Endothelial cell of umbilical vein (primary cell): ENCODE results near the gene CRABP1. TPM values are rescaled to one million over a fixed set of nuclear protein-coding genes. Genes with fewer than 3 reads are reported as not detected.

Experiments used
- BruUV-seq: library from RNA; stranded (reverse); fragments of 400-500 nt; replicated peaks from 2 replicates; lab custom pipeline; 2021; lab: Mats Ljungman, UMichigan
- CTCF ChIA-PET: fragments of 300-600, 350-600 bp; sonication (Branson Sonifier 250); formaldehyde crosslinking; loops from one replicate; lab custom pipeline; 2021; ENCODE audit warnings: antibody characterized with exemption, inconsistent platforms; lab: Charles Lee
- POLR2A ChIA-PET: fragments of 300-600, 350-600 bp; sonication (Branson Sonifier 250); formaldehyde crosslinking; loops from one replicate; lab custom pipeline; 2021; ENCODE audit warnings: antibody characterized with exemption, inconsistent platforms; lab: Charles Lee
- DNase-seq: peaks from one replicate; pipeline ENCODE4 v3.0.0-alpha.2; 2011; ENCODE audit warnings: low read depth, low spot score
- FAIRE-seq: peaks from 2 replicates; lab custom pipeline; 2011; peaks lifted over from hg19 to GRCh38; lab: Jason Lieb, UNC
- H2AFZ ChIP-seq: 2 replicates; pipeline ENCODE4 v1.6.0; 2012; ENCODE audit warnings: low read depth, low read length, control low read depth, inconsistent platforms
- H3K27ac ChIP-seq: 2 replicates; pipeline ENCODE4 v1.5.1; 2011; ENCODE audit warnings: low read depth, mild to moderate bottlenecking, control low read depth, low read length, moderate library complexity; ENCODE audit not compliant: insufficient read depth
- H3K27me3 ChIP-seq, 2 experiments: 2 replicates each; pipeline versions ENCODE4 v1.6.0 to v1.6.1; 2011; ENCODE audit warnings: low read length in 2 of 2, mixed read lengths in 1 of 2; ENCODE audit not compliant: control insufficient read depth in 2 of 2, insufficient read depth in 2 of 2
- H3K36me3 ChIP-seq, 2 experiments: 2 replicates in 1 of 2; 3 replicates in 1 of 2; pipeline ENCODE4 v1.5.1; 2011; ENCODE audit warnings: low read length in 2 of 2, mild to moderate bottlenecking in 1 of 2, moderate library complexity in 1 of 2; ENCODE audit not compliant: control insufficient read depth in 2 of 2, insufficient read depth in 2 of 2; ENCODE audit errors: extremely low read depth in 1 of 2
- H3K4me1 ChIP-seq: 3 replicates; pipeline ENCODE4 v1.5.1; 2011; ENCODE audit warnings: mild to moderate bottlenecking, low read length; ENCODE audit not compliant: control insufficient read depth, insufficient read depth; ENCODE audit errors: extremely low read depth
- H3K4me2 ChIP-seq: 2 replicates; pipeline ENCODE4 v1.6.1; 2011; ENCODE audit warnings: low read length, control low read depth, mixed read lengths; ENCODE audit not compliant: insufficient read depth
- H3K4me3 ChIP-seq, 3 experiments: fragments of 200-600 bp in 1 of 3; sonication (generic), shearing (Covaris generic) in 1 of 3; replicated peaks in 1 of 3; 2 replicates each; pipeline ENCODE4 v1.5.1; 2011 to 2016; ENCODE audit warnings: control low read depth in 3 of 3, low read length in 3 of 3, mild to moderate bottlenecking in 2 of 3, inconsistent platforms in 1 of 3, low read depth in 1 of 3, moderate library complexity in 1 of 3; ENCODE audit not compliant: insufficient read depth in 1 of 3
- H3K79me2 ChIP-seq: 2 replicates; pipeline ENCODE4 v1.6.0; 2012; ENCODE audit warnings: low read length, inconsistent platforms; ENCODE audit not compliant: control insufficient read depth, insufficient read depth
- H3K9ac ChIP-seq: replicated peaks from 2 replicates; pipeline ENCODE3; 2011; ENCODE audit warnings: low read length, control low read depth; ENCODE audit not compliant: insufficient read depth; ENCODE audit errors: extremely low read depth
- H3K9me1 ChIP-seq: replicated peaks from 3 replicates; pipeline ENCODE4 v1.6.0; 2011; ENCODE audit warnings: mild to moderate bottlenecking, low read length; ENCODE audit not compliant: control insufficient read depth, insufficient read depth; ENCODE audit errors: extremely low read depth
- H3K9me3 ChIP-seq: replicated peaks from 2 replicates; pipeline ENCODE4 v1.5.1; 2012; ENCODE audit warnings: low read length, inconsistent platforms; ENCODE audit not compliant: control insufficient read depth, insufficient read depth
- H4K20me1 ChIP-seq: replicated peaks from 2 replicates; pipeline ENCODE3; 2011; ENCODE audit warnings: mild to moderate bottlenecking, low read length; ENCODE audit not compliant: control insufficient read depth, insufficient read depth; ENCODE audit errors: extremely low read depth
- EZH2 ChIP-seq: IDR thresholded peaks from 2 replicates; pipeline ENCODE4 v1.6.1; 2012; ENCODE audit warnings: borderline replicate concordance, low read depth, mild to moderate bottlenecking, moderate library complexity, low read length, inconsistent platforms; ENCODE audit not compliant: severe bottlenecking
- FOS ChIP-seq: IDR thresholded peaks from 2 replicates; pipeline ENCODE4 v1.6.1; 2011; ENCODE audit warnings: mild to moderate bottlenecking, low read length, moderate library complexity, borderline replicate concordance; ENCODE audit not compliant: insufficient read depth
- dilution Hi-C: fragments of 300-500 bp; cut with MboI; formaldehyde crosslinking; loops from one replicate; pipeline ENCODE4 v1.15.0; 2019; ENCODE audit warnings: low sequenced_read_pairs; ENCODE audit not compliant: extremely low pct_ligation_motif_present
- intact Hi-C: fragments of 100-400 bp; cut with micrococcal nuclease; formaldehyde crosslinking; loops from one replicate; pipeline ENCODE4 v1.10.0; 2022
- polyA plus RNA-seq, 4 experiments: library from polyadenylated mRNA; depleted of rRNA in 3 of 4; stranded (reverse) in 3 of 4; unstranded in 1 of 4; fragments of >200 nt; gene quantifications; 2 replicates each; pipeline versions ENCODE4 v1.2.1 to v1.2.3, GENCODE V29; 2011 to 2012; ENCODE audit warnings: missing spikeins in 1 of 4
- total RNA-seq: library from RNA; stranded (reverse); gene quantifications from 2 replicates; pipeline ENCODE4 v1.2.3, GENCODE V29; 2021
- TF ChIP-seq, protein P1 (sequence below), 2 donors: IDR thresholded peaks; 1 replicate in 1 of 2; 2 replicates in 1 of 2; pipeline ENCODE4 v1.5.1; 2011; ENCODE audit warnings: low read length in 2 of 2, mild to moderate bottlenecking in 2 of 2, moderate library complexity in 2 of 2, control low read depth in 1 of 2, inconsistent platforms in 1 of 2, low read depth in 1 of 2; ENCODE audit not compliant: insufficient read depth in 1 of 2; ENCODE audit errors: extremely low read depth in 1 of 2

The CRABP1 gene
- total and polyA plus RNA-seq, 2 donors (not counting 3 experiments of a cell fraction or from before 2014, with no cell fraction given) = 0.11 TPM; not detected in 1

DNA sequence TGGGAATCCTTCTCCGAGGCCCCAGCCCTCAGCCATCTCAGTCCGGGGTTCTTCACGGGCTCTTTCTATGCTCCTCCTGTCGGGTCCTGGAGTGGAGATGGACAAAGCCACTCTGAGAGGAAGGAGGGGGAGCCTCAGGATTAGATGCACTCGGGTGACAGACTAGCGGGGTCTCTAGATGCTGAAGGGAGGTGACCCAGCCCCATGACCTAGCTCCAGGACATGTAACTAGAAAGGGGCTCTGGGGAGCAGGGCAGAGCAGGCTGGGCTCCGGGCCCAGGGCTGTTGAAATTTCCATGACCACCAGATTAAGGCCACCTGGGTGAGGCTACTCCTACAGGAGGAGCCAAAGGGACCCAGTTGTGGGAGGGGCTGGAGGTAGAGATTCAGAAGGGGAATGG, 26.0 kb upstream of the CRABP1 start:
- H3K4me3 ChIP-seq = no peak overlapping the region
- intact Hi-C loops = loop anchor here (10.0 kb wide), 1 partner anchor 441 kb away; no protein-coding TSS in a partner anchor
- no peak overlapping the region for H3K9ac ChIP-seq
- no peak overlapping the region for H3K4me2 ChIP-seq
- no peaks in the 10 kb centered on the region for H3K27me3 ChIP-seq
- DNase-seq (no peak), FAIRE-seq (no peak)
- no peak overlapping the region for H3K27ac ChIP-seq
- no peak for TF ChIP-seq FOS
- no peak for TF ChIP-seq EZH2
- BruUV-seq = no TSS peak
- H2AFZ ChIP-seq = no peak overlapping the region
- H3K4me1 ChIP-seq = no peaks in the 10 kb centered on the region
- no peaks in the 10 kb centered on the region for H3K36me3 ChIP-seq
- no peaks in the 10 kb centered on the region for H4K20me1 ChIP-seq
- CTCF ChIA-PET = interaction anchor here (14.6 kb wide), 1 partner anchor 106 kb away, joined by 367 read pairs; no protein-coding TSS in a partner anchor
- POLR2A ChIA-PET = no interaction called here
- H3K79me2 ChIP-seq = no peaks in the 10 kb centered on the region
- dilution Hi-C loops = no loop called here
- H3K9me3 ChIP-seq = no peaks in the 10 kb centered on the region
- no peaks in the 10 kb centered on the region for H3K9me1 ChIP-seq

DNA sequence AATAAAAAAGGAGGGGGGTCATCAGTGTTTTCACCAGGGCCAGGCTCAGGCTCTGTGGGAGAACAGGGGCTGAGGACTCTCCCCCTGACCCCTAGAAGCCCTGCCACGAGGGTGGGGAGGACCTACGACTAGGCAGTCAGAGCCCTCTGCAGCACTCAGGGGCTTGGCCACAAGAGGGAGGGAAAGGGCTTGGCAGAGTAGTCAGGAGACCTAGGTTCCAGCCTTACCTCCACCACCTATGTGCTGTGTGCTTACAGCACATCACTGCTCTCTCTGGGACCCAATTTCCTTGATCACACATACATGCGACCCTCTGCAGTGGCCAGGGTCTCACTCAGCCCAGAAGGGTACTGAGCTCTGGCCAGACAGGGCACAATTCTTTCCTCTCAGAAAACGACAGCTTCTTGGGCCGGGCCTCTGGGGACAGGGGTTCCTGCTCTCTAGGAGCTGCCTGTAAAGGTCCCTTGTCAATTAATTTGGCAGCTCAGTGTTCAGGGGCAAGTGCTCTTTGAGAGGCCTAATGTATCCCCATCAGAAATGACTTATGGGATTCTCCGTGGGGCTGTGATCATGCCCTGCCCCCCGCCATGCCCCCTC, 24.4 kb upstream of the CRABP1 start:
- Histone ChIP-seq H3K4me2 (no peak overlapping the region), H2AFZ (no peak overlapping the region), H3K9me3 (no peaks in the 10 kb centered on the region), H3K4me3 (no peak overlapping the region), H3K27ac (no peak overlapping the region), H3K79me2 (no peaks in the 10 kb centered on the region), H3K36me3 (no peaks in the 10 kb centered on the region), H4K20me1 (no peaks in the 10 kb centered on the region), H3K9ac (no peak overlapping the region), H3K27me3 (no peaks in the 10 kb centered on the region), H3K4me1 (no peaks in the 10 kb centered on the region), H3K9me1 (no peaks in the 10 kb centered on the region)
- intact Hi-C loops (loop anchor here (10.0 kb wide), 1 partner anchor 439 kb away; no protein-coding TSS in a partner anchor), dilution Hi-C loops (no loop called here)
- FAIRE-seq = no peak
- TF ChIP-seq, protein P1, sequence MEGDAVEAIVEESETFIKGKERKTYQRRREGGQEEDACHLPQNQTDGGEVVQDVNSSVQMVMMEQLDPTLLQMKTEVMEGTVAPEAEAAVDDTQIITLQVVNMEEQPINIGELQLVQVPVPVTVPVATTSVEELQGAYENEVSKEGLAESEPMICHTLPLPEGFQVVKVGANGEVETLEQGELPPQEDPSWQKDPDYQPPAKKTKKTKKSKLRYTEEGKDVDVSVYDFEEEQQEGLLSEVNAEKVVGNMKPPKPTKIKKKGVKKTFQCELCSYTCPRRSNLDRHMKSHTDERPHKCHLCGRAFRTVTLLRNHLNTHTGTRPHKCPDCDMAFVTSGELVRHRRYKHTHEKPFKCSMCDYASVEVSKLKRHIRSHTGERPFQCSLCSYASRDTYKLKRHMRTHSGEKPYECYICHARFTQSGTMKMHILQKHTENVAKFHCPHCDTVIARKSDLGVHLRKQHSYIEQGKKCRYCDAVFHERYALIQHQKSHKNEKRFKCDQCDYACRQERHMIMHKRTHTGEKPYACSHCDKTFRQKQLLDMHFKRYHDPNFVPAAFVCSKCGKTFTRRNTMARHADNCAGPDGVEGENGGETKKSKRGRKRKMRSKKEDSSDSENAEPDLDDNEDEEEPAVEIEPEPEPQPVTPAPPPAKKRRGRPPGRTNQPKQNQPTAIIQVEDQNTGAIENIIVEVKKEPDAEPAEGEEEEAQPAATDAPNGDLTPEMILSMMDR (IDR thresholded peaks at IDR 0.05; ENCODE audit: extremely low read depth in 1 of 2, insufficient read depth in 1 of 2, low read depth in 1 of 2, low read length in 2 of 2) = peak; percentile 12 to 20
- no peak for TF ChIP-seq EZH2
- POLR2A ChIA-PET = no interaction called here
- BruUV-seq = no TSS peak
- CTCF ChIA-PET = interaction anchor here (1.0 to 14.6 kb wide), 4 partner anchors 17 to 435 kb away, joined by 3 to 367 read pairs (median 4); partner anchors contain the start of gene SKIC8
- no peak for DNase-seq
